ENCODE data around the gene CELF2.

The CELF2 gene

DNA sequence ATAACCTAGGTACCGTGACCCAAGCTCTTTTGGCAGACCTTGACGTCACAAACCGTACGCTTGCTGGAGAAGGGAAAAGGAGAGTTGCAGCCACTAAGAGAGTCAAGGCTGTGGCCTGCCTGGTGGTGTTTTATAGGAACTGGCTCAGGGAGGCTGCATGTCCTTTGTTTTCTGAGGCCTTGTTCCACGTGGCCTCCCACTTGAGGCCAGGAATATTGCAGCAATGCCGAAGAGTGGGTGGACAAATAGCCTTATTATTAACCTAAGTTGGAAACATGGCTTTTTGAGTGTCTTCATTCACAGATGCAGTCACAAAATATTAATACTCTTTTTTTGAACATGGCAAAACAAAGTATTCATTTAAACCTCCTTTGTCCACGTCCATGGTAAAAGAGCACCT, 178.0 kb downstream of the CELF2 start:
- H2AFZ ChIP-seq (ENCODE audit: low read depth, low read length): no peak overlapping the region
- H3K9me3 ChIP-seq (ENCODE audit: low read length): peaks cover 4% of the 10 kb centered on the region
- no peaks in the 10 kb centered on the region for H3K4me1 ChIP-seq (ENCODE audit: insufficient read depth, low read length)
- no peaks in the 10 kb centered on the region for H3K36me3 ChIP-seq (ENCODE audit: insufficient read depth, low read length)
- no peak overlapping the region for H3K4me3 ChIP-seq (ENCODE audit: low read length)
- no peaks in the 10 kb centered on the region for H3K27me3 ChIP-seq (ENCODE audit: insufficient read depth, low read length)

DNA sequence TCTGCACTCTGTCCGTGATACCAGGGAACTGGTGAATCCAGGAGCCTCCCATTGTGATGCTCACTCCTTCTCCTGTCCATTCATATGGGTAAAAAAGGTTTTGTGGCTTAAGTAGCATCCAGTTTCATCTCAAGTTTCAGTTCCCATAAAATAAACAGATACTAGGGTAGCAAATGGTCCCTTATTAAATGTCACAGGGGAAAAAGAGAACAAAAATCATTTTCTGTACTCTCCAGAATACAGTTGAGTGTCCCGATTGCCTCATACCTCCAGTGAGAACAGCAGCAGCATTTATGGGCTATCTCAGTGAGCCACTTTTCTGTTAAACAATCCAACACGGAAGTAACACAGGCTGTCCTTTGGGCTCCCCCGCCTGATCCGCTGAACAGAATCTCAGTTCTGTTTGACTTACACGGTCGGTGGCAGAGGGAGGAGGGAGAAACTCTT, 179.6 kb downstream of the CELF2 start:
- Histone ChIP-seq H3K4me1 (ENCODE audit: insufficient read depth, low read length) (no peaks in the 10 kb centered on the region), H3K4me3 (ENCODE audit: low read length) (no peak overlapping the region), H2AFZ (ENCODE audit: low read depth, low read length) (no peak overlapping the region), H3K27me3 (ENCODE audit: insufficient read depth, low read length) (no peaks in the 10 kb centered on the region), H3K36me3 (ENCODE audit: insufficient read depth, low read length) (no peaks in the 10 kb centered on the region), H3K9me3 (ENCODE audit: low read length) (peaks cover 8% of the 10 kb centered on the region)

DNA sequence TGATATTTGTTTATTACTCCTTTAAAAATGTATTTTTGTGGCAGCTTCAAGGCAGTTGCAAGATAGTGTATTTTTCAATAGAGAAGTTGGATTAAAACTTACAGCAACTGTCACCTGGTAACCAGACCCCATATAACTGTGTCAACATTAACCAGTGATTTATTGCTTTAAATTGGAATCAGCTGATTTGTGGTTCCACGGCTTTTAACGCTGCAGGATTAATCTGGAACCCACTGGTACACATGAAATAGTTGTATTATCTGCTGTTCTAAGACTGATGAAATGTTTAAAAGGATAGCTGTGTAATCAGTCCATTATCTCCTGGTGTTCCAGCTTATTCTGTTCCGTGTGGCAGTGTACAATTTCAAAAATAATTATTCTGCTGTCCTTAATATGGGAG, 180.2 kb downstream of the CELF2 start:
- Histone ChIP-seq H3K4me1 (ENCODE audit: insufficient read depth, low read length) (no peaks in the 10 kb centered on the region), H3K27me3 (ENCODE audit: insufficient read depth, low read length) (no peaks in the 10 kb centered on the region), H3K4me3 (ENCODE audit: low read length) (no peak overlapping the region), H3K36me3 (ENCODE audit: insufficient read depth, low read length) (no peaks in the 10 kb centered on the region), H3K9me3 (ENCODE audit: low read length) (peaks cover 6% of the 10 kb centered on the region), H2AFZ (ENCODE audit: low read depth, low read length) (no peak overlapping the region)

DNA sequence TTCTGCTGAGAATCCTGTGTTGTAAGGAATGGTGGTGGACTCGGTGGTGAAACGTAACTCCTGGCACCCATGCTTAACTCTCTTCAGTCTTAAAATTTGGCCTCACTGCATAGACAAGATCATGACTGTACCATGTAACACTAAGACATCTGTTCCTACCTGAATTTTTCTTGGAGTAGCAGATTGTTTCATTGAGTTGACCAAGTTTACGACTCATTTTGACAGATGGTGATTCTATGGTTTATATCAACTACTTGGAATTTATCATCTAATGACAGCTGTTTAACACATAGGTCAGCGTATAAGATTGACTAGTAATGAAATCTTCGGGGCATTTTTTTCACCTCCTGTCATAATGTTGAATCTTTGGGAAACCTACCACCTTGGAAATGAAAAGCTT, 184.2 kb downstream of the CELF2 start:
- peaks cover 12% of the 10 kb centered on the region for H3K4me1 ChIP-seq (ENCODE audit: insufficient read depth, low read length)
- no peak overlapping the region for H3K4me3 ChIP-seq (ENCODE audit: low read length)
- peaks cover 9% of the 10 kb centered on the region for H3K9me3 ChIP-seq (ENCODE audit: low read length)
- H3K36me3 ChIP-seq (ENCODE audit: insufficient read depth, low read length): peaks cover 5% of the 10 kb centered on the region
- H2AFZ ChIP-seq (ENCODE audit: low read depth, low read length): no peak overlapping the region
- H3K27me3 ChIP-seq (ENCODE audit: insufficient read depth, low read length): no peaks in the 10 kb centered on the region

DNA sequence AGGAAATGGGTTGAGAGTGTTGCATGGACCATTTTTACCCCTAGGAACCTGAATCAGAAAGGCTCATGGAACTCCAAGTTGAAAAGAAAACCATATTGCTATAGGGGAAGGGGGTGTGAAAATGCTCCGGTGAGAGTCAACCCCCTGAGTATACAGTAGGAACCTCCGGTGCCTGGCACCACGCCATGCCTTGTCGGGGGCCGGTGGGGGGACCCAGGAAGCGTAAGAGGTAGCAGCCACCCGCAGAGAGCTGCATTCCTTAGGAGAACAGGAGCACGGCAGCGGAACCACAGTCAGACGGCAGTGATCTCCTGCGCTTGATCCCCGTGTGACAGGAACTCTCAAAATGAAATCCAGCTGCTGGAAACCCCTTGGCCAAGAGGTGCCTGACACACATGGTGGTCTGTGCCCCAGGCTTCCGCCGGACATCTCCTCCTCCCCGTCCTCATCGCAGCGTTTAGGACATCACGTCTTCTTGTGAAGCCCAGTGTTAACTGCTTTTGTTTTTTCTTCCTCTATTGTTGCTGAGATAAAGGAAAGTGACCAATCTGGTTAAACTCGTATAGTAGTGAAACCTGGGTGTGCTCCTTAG, 186.8 kb downstream of the CELF2 start:
- H3K36me3 ChIP-seq (ENCODE audit: insufficient read depth, low read length): peaks cover 5% of the 10 kb centered on the region
- H3K9me3 ChIP-seq (ENCODE audit: low read length): peaks cover 9% of the 10 kb centered on the region
- no peaks in the 10 kb centered on the region for H3K27me3 ChIP-seq (ENCODE audit: insufficient read depth, low read length)
- peaks cover 23% of the 10 kb centered on the region for H3K4me1 ChIP-seq (ENCODE audit: insufficient read depth, low read length)
- no peak overlapping the region for H3K4me3 ChIP-seq (ENCODE audit: low read length)
- H2AFZ ChIP-seq (ENCODE audit: low read depth, low read length): no peak overlapping the region

DNA sequence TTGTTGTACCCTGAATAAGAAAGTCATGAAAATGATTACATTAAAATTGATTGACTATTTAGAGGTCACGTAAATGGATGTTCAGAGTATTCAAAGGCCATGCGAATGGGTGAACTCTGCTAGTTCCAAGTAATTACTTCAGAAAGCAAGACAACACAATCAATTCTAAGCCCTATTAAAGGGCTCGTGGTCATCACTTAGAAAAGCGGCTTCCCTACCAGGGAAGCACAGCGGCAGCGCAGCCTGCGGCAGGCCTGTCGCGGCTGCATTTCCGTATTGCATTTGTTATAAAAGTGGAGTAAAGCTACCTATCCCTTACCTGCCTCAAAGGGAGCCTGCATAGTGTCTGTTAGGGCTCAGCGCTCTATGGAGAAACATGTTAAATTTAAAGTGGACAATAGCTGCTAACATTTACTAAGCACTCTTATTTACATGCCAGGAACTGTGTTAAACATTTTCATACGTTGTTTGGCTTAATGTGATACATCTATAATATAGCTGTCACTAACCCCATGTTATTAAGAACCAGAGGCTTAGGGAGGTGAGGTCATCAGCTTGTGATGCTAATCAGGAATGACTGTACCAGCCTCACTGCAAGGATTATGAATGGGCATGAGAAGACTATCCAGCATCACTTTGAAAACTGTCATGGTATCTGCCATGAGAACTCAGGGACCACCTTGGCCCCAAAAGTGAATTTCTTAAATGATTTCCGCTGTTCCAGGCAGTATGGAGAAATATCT, 187.5 kb downstream of the CELF2 start:
- Histone ChIP-seq H3K9me3 (ENCODE audit: low read length) (peaks cover 9% of the 10 kb centered on the region), H3K27me3 (ENCODE audit: insufficient read depth, low read length) (no peaks in the 10 kb centered on the region), H3K4me1 (ENCODE audit: insufficient read depth, low read length) (peaks cover 29% of the 10 kb centered on the region), H3K36me3 (ENCODE audit: insufficient read depth, low read length) (peaks cover 5% of the 10 kb centered on the region), H2AFZ (ENCODE audit: low read depth, low read length) (no peak overlapping the region), H3K4me3 (ENCODE audit: low read length) (no peak overlapping the region)

DNA sequence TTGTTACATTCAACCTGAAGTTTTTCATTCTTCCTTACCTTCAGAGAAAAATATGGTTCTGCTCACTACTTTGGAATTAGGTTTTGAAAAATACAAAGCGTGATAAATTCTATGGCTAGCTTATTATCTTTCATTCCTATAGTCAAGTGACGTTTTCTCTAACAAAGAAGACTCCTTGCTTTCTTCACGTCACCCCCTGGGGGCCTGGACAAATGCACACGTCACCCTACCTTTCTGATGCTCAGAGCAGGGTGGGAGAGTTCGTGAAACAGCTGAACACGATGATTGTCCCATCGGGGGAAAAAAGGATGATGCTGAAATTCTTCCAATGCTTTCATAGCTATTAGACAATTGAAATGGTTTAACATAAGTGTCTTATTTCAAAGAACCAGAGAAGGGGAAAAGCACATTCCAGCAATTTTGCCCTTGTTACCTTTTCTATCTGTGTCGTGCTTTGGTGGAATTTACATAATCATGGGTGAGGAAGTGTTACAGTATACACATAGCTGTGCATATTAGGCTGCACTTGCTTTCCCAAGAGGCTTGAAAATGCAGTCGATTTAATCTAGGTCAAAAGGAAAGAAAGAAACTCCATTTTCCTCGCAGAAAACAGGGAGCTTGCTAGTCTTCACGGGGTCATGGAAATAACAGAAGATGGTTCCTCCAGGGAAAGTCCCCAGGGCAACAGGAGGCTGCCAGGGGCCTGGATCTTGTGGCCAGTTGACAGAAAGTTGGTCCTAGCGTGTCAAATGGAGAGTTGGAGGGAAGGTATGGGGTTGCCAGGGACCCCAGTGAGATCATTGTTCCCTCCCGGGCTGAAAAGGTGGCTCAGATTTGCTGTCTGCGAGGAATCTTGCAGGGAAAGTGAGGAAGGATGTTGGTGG, 189.2 kb downstream of the CELF2 start:
- Histone ChIP-seq H3K27me3 (ENCODE audit: insufficient read depth, low read length) (no peaks in the 10 kb centered on the region), H3K36me3 (ENCODE audit: insufficient read depth, low read length) (peaks cover 5% of the 10 kb centered on the region), H3K4me3 (ENCODE audit: low read length) (no peak overlapping the region), H3K4me1 (ENCODE audit: insufficient read depth, low read length) (peaks cover 30% of the 10 kb centered on the region), H2AFZ (ENCODE audit: low read depth, low read length) (no peak overlapping the region), H3K9me3 (ENCODE audit: low read length) (peaks cover 3% of the 10 kb centered on the region)

DNA sequence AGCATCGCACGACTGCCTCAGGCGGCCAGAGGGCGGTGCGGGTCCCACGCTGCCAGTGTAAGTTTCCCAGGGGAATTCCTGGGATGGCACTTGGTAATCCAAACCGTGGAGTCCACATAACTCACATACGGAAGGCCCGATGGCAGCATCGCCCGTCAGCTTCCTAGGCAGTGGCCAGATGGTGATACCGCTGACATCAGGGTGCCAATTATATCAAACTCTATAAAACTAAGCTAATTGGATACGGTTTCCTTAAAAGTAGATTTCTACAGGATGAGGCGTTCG, 189.8 kb downstream of the CELF2 start:
- Histone ChIP-seq H3K36me3 (ENCODE audit: insufficient read depth, low read length) (peaks cover 5% of the 10 kb centered on the region), H3K4me3 (ENCODE audit: low read length) (no peak overlapping the region), H3K4me1 (ENCODE audit: insufficient read depth, low read length) (peaks cover 33% of the 10 kb centered on the region), H3K9me3 (ENCODE audit: low read length) (peaks cover 3% of the 10 kb centered on the region), H3K27me3 (ENCODE audit: insufficient read depth, low read length) (no peaks in the 10 kb centered on the region), H2AFZ (ENCODE audit: low read depth, low read length) (no peak overlapping the region)

DNA sequence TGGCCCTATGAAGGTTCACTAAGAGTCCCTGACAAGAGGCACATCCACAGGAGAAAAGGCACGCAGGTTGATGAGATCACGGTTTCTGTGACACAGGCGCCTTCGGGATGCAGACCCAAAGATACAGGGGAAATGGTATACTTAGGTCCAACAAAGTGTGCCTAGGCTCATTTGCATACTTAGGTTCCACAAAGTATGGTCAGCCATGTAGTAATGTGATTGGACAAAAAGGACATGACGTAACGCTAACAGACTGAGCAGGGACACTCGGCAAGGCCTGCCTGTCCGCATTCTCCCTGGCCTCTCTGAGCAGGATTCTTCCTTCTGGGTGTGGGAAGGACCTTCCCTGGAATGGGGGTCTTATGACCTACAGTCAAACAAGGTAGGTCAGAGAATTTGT, 190.6 kb downstream of the CELF2 start:
- H3K36me3 ChIP-seq (ENCODE audit: insufficient read depth, low read length): peaks cover 5% of the 10 kb centered on the region
- H3K4me3 ChIP-seq (ENCODE audit: low read length): no peak overlapping the region
- H2AFZ ChIP-seq (ENCODE audit: low read depth, low read length): no peak overlapping the region
- H3K27me3 ChIP-seq (ENCODE audit: insufficient read depth, low read length): no peaks in the 10 kb centered on the region
- H3K4me1 ChIP-seq (ENCODE audit: insufficient read depth, low read length): peaks cover 33% of the 10 kb centered on the region
- H3K9me3 ChIP-seq (ENCODE audit: low read length): peaks cover 3% of the 10 kb centered on the region

DNA sequence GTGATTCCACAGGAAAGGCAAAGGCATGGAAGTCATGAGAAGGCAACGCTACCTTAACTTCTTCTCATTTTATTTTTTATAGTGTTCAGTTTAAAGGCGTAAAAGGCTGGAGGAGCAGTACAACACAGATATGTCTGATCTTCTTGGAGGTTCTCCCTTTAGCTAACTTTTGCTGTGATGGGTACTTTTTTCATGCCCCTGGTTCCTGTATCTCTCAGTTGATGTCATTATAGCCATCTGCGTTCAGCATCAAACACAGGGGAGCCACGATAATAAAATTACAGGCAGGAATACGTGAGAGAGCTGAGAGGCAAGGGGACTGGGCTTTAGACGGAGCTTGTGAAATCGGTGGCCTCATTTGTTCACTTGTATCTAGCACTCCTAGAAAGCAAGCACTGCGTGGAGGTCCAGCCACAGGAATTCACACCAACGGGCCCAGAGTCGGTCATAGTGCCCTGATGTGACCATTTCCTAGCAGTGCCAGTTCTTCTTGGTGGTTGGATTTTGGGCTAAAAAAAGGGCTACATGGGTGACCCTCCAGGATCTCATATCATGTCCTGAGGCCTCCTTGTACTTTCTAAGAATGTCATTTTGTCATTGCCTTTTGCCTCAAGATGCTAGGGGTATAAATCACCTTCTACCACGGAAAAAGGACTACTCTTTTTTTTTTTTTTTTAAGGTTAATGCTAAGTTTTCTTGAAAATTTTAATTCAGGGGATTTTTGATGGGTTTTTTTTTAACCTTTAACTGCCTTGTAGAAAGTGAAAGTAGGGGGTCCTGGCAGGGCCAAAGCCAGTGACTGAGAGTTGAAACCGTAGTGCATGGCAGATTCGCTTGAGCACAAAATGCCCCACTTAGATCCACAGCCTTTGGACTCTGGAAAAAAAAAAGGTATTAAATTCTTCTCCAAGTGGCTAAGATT, 191.5 kb downstream of the CELF2 start:
- H3K4me1 ChIP-seq (ENCODE audit: insufficient read depth, low read length): peaks cover 33% of the 10 kb centered on the region
- H3K36me3 ChIP-seq (ENCODE audit: insufficient read depth, low read length): peaks cover 5% of the 10 kb centered on the region
- no peaks in the 10 kb centered on the region for H3K27me3 ChIP-seq (ENCODE audit: insufficient read depth, low read length)
- no peak overlapping the region for H2AFZ ChIP-seq (ENCODE audit: low read depth, low read length)
- peaks cover 2% of the 10 kb centered on the region for H3K9me3 ChIP-seq (ENCODE audit: low read length)
- H3K4me3 ChIP-seq (ENCODE audit: low read length): no peak overlapping the region

DNA sequence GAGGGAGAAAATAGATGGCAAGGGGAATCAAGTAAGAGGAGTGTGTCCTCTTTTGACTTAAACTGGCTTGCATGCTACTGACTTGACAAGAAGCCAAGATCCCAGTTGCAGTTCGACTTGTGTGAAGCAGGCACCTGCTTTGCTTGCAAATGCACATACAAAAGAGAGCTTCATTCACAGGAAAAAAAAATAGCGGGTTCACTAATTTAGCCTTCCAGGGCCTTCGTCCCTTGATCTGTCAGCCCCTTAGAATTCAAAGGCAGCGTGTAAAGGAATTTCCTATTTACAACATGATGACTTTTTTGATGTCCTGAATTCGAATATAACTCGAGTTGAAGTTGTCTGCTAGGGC, 192.1 kb downstream of the CELF2 start:
- Histone ChIP-seq H3K4me3 (ENCODE audit: low read length) (no peak overlapping the region), H2AFZ (ENCODE audit: low read depth, low read length) (no peak overlapping the region), H3K4me1 (ENCODE audit: insufficient read depth, low read length) (peaks cover 33% of the 10 kb centered on the region), H3K36me3 (ENCODE audit: insufficient read depth, low read length) (peaks cover 3% of the 10 kb centered on the region), H3K9me3 (ENCODE audit: low read length) (no peaks in the 10 kb centered on the region), H3K27me3 (ENCODE audit: insufficient read depth, low read length) (no peaks in the 10 kb centered on the region)

DNA sequence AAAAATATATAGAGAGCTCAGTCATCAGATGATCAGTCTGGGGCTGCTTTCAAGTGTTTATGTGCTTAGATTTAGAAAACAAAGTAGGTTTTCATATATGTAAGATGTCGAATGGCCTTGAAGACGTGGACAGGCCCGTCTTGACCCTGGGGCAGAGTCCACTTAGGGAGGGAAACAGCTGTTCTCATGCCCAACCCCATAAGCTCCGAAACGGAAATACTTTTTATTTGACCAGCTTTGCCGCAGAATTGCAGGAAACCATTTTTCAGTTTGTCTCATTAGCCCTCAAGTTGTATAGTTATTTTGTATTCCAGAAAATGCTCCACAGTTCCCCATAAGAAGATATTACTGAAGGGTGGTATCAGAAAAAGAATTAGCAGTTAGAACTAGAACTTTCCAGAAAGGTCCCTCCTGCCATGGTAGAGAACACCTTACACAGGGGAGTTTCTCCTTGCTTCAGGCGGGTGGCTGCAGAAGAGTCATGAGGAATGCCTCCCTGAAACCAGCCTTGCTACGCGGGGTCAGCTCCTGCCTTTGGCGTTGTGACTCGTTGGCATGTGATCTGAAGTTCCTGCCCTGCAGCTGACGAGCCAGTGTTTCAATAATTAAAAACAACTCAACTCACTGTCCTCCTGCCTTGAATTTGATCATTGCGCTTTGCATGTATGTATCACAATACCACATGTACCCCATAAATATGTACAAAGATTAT, 192.7 kb downstream of the CELF2 start:
- H2AFZ ChIP-seq (ENCODE audit: low read depth, low read length): no peak overlapping the region
- no peak overlapping the region for H3K4me3 ChIP-seq (ENCODE audit: low read length)
- no peaks in the 10 kb centered on the region for H3K9me3 ChIP-seq (ENCODE audit: low read length)
- H3K27me3 ChIP-seq (ENCODE audit: insufficient read depth, low read length): no peaks in the 10 kb centered on the region
- peaks cover 33% of the 10 kb centered on the region for H3K4me1 ChIP-seq (ENCODE audit: insufficient read depth, low read length)
- H3K36me3 ChIP-seq (ENCODE audit: insufficient read depth, low read length): peaks cover 3% of the 10 kb centered on the region

Measured in neuron (in vitro differentiated cells).